ENCODE results near the gene IGSF21. TPM values are rescaled to one million over a fixed set of nuclear protein-coding genes. Genes with fewer than 3 reads are reported as not detected.

The IGSF21 gene
- polyA plus RNA-seq, 2 of the 4 experiments (the other 2 are of a cell fraction), result not detected

- no peak for TF ChIP-seq CBX2 (IDR thresholded peaks at IDR 0.05; ENCODE audit: borderline replicate concordance, low read depth)
- TF ChIP-seq NFE2L2 (conservative IDR thresholded peaks at IDR 0.05; ENCODE audit: low read length), result no peak
- TF ChIP-seq POLR2AphosphoS2 (conservative IDR thresholded peaks at IDR 0.05; ENCODE audit: low read length), result no peak
These were observed 69.0 kb downstream of the IGSF21 start (continued) for GRCh38 chr1:18176619-18177018.

GRCh38 chr1:18178111-18178510 lies 70.5 kb downstream of the IGSF21 start:
- CTCF ChIA-PET, result interaction anchor here (1.4 kb wide), 1 partner anchor 12 kb away, joined by 3 read pairs; no protein-coding TSS in a partner anchor
- DNase-seq (ENCODE audit: low read depth in 1 of 2, low spot score in 1 of 2), result no peak

GRCh38 chr1:18179009-18179408 lies 71.4 kb downstream of the IGSF21 start:
- ChIA-PET CTCF (no interaction called here), POLR2A (no interaction called here)
- Histone ChIP-seq H3K4me2 (no peak overlapping the region), H3K27ac (no peak overlapping the region), H3K4me3 (no peak overlapping the region), H3K4me1 (no peaks in the 10 kb centered on the region), H3K9me3 (no peaks in the 10 kb centered on the region)
- no peak for DNase-seq (ENCODE audit: low read depth in 1 of 2, low spot score in 1 of 2)
- no peak for FAIRE-seq
- ATAC-seq, result no peak
- TF ChIP-seq MAFK (IDR thresholded peaks at IDR 0.05; ENCODE audit: partially characterized antibody) (no peak), REST (IDR thresholded peaks at IDR 0.05) (no peak)
- WGBS (ENCODE audit: missing lambda C conversion rate), result 33% methylated on average over 4 of the region's 7 CpGs

More at GRCh38 chr1:18178111-18178510, 70.5 kb downstream of the IGSF21 start:
- no peaks in the 10 kb centered on the region for H3K9me3 ChIP-seq
- TF ChIP-seq MAFK (IDR thresholded peaks at IDR 0.05; ENCODE audit: partially characterized antibody) (no peak), TP53 (CRISPR knock-in tag; IDR thresholded peaks at IDR 0.05) (no peak), CHD4 (IDR thresholded peaks at IDR 0.05; ENCODE audit: borderline replicate concordance) (no peak), EHMT2 (IDR thresholded peaks at IDR 0.05; ENCODE audit: low read depth) (no peak), NPAS2 (CRISPR knock-in tag; IDR thresholded peaks at IDR 0.05; ENCODE audit: borderline replicate concordance) (no peak), CBX2 (IDR thresholded peaks at IDR 0.05; ENCODE audit: borderline replicate concordance, low read depth) (no peak), FOXS1 (CRISPR knock-in tag; IDR thresholded peaks at IDR 0.05) (no peak), HOXA7 (CRISPR knock-in tag; IDR thresholded peaks at IDR 0.05) (no peak), ZFP36 (IDR thresholded peaks at IDR 0.05; ENCODE audit: borderline replicate concordance, partially characterized antibody) (no peak), JUN (IDR thresholded peaks at IDR 0.05) (no peak), ELK1 (IDR thresholded peaks at IDR 0.05; ENCODE audit: low read depth, low read length) (no peak), ZC3H11A (IDR thresholded peaks at IDR 0.05) (no peak), CEBPB (IDR thresholded peaks at IDR 0.05) (no peak), ESRRA (IDR thresholded peaks at IDR 0.05; ENCODE audit: borderline replicate concordance, low read length) (no peak)
- no peak overlapping the region for H3K4me3 ChIP-seq
- WGBS (ENCODE audit: missing lambda C conversion rate), result 18% methylated on average over 8 of the region's 8 CpGs
- no peak for FAIRE-seq
- POLR2A ChIA-PET, result no interaction called here
- no peak for ATAC-seq
- H3K4me1 ChIP-seq, result no peaks in the 10 kb centered on the region
- no peak overlapping the region for H3K27ac ChIP-seq
- H3K4me2 ChIP-seq, result no peak overlapping the region
